Keratinocyte (primary cell): ENCODE results near the gene NIPAL4. TPM values are rescaled to one million over a fixed set of nuclear protein-coding genes. Genes with fewer than 3 reads are reported as not detected.

ENCODE experiments used
- DNase-seq: peaks from one replicate; pipeline ENCODE4 v3.0.0-alpha.2; 2011; ENCODE audit warnings: low read depth, missing footprints, low spot score
- FAIRE-seq: peaks from 2 replicates; lab custom pipeline; 2011; peaks lifted over from hg19 to GRCh38; lab: Jason Lieb, UNC
- H2AFZ ChIP-seq: 2 replicates; pipeline ENCODE4 v1.6.0; 2012; ENCODE audit warnings: low read length, control low read depth, inconsistent platforms; ENCODE audit not compliant: control insufficient read depth
- H3K27ac ChIP-seq: 2 replicates; pipeline ENCODE4 v1.5.1; 2011; ENCODE audit warnings: low read length; ENCODE audit not compliant: control insufficient read depth, insufficient read depth
- H3K27me3 ChIP-seq: 3 replicates; pipeline ENCODE4 v1.6.0; 2011; ENCODE audit warnings: low read length; ENCODE audit not compliant: control insufficient read depth, insufficient read depth; ENCODE audit errors: extremely low read depth
- H3K36me3 ChIP-seq, 2 experiments: 2 replicates in 1 of 2; 3 replicates in 1 of 2; pipeline ENCODE4 v1.5.1; 2011; ENCODE audit warnings: low read length in 2 of 2, mild to moderate bottlenecking in 1 of 2; ENCODE audit not compliant: control insufficient read depth in 2 of 2, insufficient read depth in 2 of 2; ENCODE audit errors: extremely low read depth in 1 of 2
- H3K4me1 ChIP-seq: 3 replicates; pipeline ENCODE4 v1.5.1; 2011; ENCODE audit warnings: low read length; ENCODE audit not compliant: control insufficient read depth, insufficient read depth; ENCODE audit errors: extremely low read depth
- H3K4me2 ChIP-seq: 3 replicates; pipeline ENCODE4 v1.6.0; 2011; ENCODE audit warnings: low read depth, low read length; ENCODE audit not compliant: control insufficient read depth, insufficient read depth; ENCODE audit errors: extremely low read depth
- H3K4me3 ChIP-seq, 3 experiments: fragments of 200-600 bp in 1 of 3; sonication (generic) in 1 of 3; 2 replicates in 2 of 3; 3 replicates in 1 of 3; pipeline ENCODE4 v1.5.1; 2011 to 2016; ENCODE audit warnings: low read length in 3 of 3, mild to moderate bottlenecking in 3 of 3, control low read depth in 2 of 3, inconsistent platforms in 1 of 3, low read depth in 1 of 3, mixed read lengths in 1 of 3, mixed run types in 1 of 3, moderate library complexity in 1 of 3; ENCODE audit not compliant: control insufficient read depth in 2 of 3, insufficient read depth in 2 of 3; ENCODE audit errors: extremely low read depth in 1 of 3
- H3K79me2 ChIP-seq: 2 replicates; pipeline ENCODE4 v1.6.0; 2012; ENCODE audit warnings: low read length; ENCODE audit not compliant: control insufficient read depth, insufficient read depth
- H3K9ac ChIP-seq: 3 replicates; pipeline ENCODE4 v1.6.0; 2011; ENCODE audit warnings: low read length; ENCODE audit not compliant: control insufficient read depth, insufficient read depth; ENCODE audit errors: extremely low read depth
- H3K9me1 ChIP-seq: 3 replicates; pipeline ENCODE4 v1.6.0; 2011; ENCODE audit warnings: low read length; ENCODE audit not compliant: control insufficient read depth, insufficient read depth; ENCODE audit errors: extremely low read depth
- H3K9me3 ChIP-seq: 2 replicates; pipeline ENCODE4 v1.5.1; 2012; ENCODE audit warnings: low read depth, low read length; ENCODE audit not compliant: control insufficient read depth
- H4K20me1 ChIP-seq: 3 replicates; pipeline ENCODE4 v1.6.0; 2011; ENCODE audit warnings: low read length; ENCODE audit not compliant: control insufficient read depth, insufficient read depth; ENCODE audit errors: extremely low read depth
- EZH2 ChIP-seq: IDR thresholded peaks from one replicate; pipeline ENCODE4 v1.6.1; 2012; ENCODE audit warnings: inconsistent platforms, mild to moderate bottlenecking, low read length, moderate library complexity
- dilution Hi-C: fragments of 300-500 bp; cut with MboI; formaldehyde crosslinking; loops from one replicate; pipeline ENCODE4 v1.7.0; 2020; ENCODE audit warnings: low sequenced_read_pairs; ENCODE audit not compliant: extremely low pct_ligation_motif_present
- polyA plus RNA-seq, 5 experiments: library from polyadenylated mRNA; depleted of rRNA in 3 of 5; stranded (reverse) in 3 of 5; stranded (forward) in 1 of 5; unstranded in 1 of 5; fragments of >200 nt; gene quantifications; 1 replicate in 1 of 5; 2 replicates in 3 of 5; 3 replicates in 1 of 5; pipeline versions ENCODE4 v1.2.1 to v1.2.3, GENCODE V29; 2011 to 2012; ENCODE audit warnings: missing spikeins in 2 of 5, low read depth in 1 of 5, low replicate concordance in 1 of 5
- TF ChIP-seq, protein P1 (sequence below), 3 experiments: IDR thresholded peaks in 1 of 3; conservative IDR thresholded peaks in 1 of 3; optimal IDR thresholded peaks in 1 of 3; 2 replicates in 2 of 3; 3 replicates in 1 of 3; pipeline versions ENCODE3 to v1.5.1; 2011; ENCODE audit warnings: low read length in 3 of 3, mild to moderate bottlenecking in 3 of 3, moderate library complexity in 2 of 3, control low read depth in 1 of 3, inconsistent platforms in 1 of 3; ENCODE audit not compliant: insufficient read depth in 2 of 3; ENCODE audit errors: extremely low read depth in 1 of 3

NIPAL4 gene
- polyA plus RNA-seq, 1 donor (not counting 4 experiments of a cell fraction or from before 2014, with no cell fraction given), result 10.3 TPM

DNA sequence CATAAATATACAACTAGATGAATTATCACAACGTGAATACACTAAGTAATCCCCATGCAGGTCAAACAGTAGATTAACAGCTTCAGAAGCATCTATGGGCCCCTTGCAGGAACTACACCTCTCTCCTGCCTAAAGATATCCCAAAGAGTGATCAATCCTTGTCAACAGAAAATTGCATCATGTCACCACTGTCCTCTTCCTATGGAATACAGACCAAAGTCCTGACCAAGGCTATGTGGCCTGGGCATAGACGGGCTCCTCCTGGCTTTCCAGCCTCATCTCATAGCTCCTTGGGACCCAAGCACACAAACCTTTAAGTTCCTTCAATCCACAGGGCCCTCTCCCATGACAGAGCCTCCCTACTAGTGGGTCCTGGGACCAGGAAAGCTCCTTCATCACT, 25.3 kb downstream of the NIPAL4 start:
- Histone ChIP-seq H3K9me3 (no peaks in the 10 kb centered on the region), H3K79me2 (no peaks in the 10 kb centered on the region), H3K4me2 (no peak overlapping the region), H3K27me3 (no peaks in the 10 kb centered on the region), H3K9ac (no peak overlapping the region), H3K4me3 (no peak overlapping the region), H4K20me1 (no peaks in the 10 kb centered on the region), H2AFZ (no peak overlapping the region), H3K9me1 (no peaks in the 10 kb centered on the region), H3K4me1 (no peaks in the 10 kb centered on the region), H3K27ac (no peak overlapping the region), H3K36me3 (peaks cover 2 to 26% of the 10 kb centered on the region in 2 experiments)
- no peak for DNase-seq
- dilution Hi-C loops, result no loop called here
- no peak for FAIRE-seq
- TF ChIP-seq EZH2, result no peak
- TF ChIP-seq, protein P1, sequence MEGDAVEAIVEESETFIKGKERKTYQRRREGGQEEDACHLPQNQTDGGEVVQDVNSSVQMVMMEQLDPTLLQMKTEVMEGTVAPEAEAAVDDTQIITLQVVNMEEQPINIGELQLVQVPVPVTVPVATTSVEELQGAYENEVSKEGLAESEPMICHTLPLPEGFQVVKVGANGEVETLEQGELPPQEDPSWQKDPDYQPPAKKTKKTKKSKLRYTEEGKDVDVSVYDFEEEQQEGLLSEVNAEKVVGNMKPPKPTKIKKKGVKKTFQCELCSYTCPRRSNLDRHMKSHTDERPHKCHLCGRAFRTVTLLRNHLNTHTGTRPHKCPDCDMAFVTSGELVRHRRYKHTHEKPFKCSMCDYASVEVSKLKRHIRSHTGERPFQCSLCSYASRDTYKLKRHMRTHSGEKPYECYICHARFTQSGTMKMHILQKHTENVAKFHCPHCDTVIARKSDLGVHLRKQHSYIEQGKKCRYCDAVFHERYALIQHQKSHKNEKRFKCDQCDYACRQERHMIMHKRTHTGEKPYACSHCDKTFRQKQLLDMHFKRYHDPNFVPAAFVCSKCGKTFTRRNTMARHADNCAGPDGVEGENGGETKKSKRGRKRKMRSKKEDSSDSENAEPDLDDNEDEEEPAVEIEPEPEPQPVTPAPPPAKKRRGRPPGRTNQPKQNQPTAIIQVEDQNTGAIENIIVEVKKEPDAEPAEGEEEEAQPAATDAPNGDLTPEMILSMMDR (optimal IDR thresholded peaks at IDR 0.05 in 1 of 3, IDR thresholded peaks at IDR 0.05 in 1 of 3, conservative IDR thresholded peaks at IDR 0.05 in 1 of 3; ENCODE audit: extremely low read depth in 1 of 3, insufficient read depth in 2 of 3, low read length in 3 of 3), result no peak

DNA sequence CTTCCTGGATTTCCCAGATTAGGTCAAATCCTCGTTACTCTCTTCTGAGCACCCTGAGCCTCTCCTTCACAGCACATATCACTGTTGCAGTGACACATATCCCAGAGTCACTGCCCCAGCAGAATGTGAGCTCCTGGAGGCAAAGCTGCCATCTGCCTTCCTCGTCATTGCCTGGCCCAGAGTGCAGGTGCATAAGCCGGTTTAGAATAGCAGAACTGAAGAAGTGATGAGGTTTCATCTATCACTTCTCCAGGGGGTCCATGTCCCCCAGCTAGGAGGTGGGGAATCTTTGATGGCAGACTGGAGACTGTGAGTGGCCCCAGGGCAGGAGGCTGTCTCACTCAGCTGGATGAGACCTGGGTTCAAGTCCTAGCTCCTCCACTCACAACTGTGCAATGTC, 25.8 kb downstream of the NIPAL4 start:
- Histone ChIP-seq H2AFZ (no peak overlapping the region), H3K27me3 (no peaks in the 10 kb centered on the region), H3K79me2 (no peaks in the 10 kb centered on the region), H4K20me1 (no peaks in the 10 kb centered on the region), H3K4me2 (no peak overlapping the region), H3K9me1 (no peaks in the 10 kb centered on the region), H3K9ac (no peak overlapping the region), H3K27ac (no peak overlapping the region), H3K4me3 (no peak overlapping the region), H3K4me1 (no peaks in the 10 kb centered on the region), H3K36me3 (peaks cover 2 to 24% of the 10 kb centered on the region in 2 experiments), H3K9me3 (no peaks in the 10 kb centered on the region)
- TF ChIP-seq, protein P1 (optimal IDR thresholded peaks at IDR 0.05 in 1 of 3, IDR thresholded peaks at IDR 0.05 in 1 of 3, conservative IDR thresholded peaks at IDR 0.05 in 1 of 3; ENCODE audit: extremely low read depth in 1 of 3, insufficient read depth in 2 of 3, low read length in 3 of 3), result no peak
- TF ChIP-seq EZH2, result no peak
- FAIRE-seq, result no peak
- dilution Hi-C loops, result no loop called here
- DNase-seq, result no peak
